CD14-positive monocyte (primary cell): ENCODE data around the gene GOSR1. TPM values are rescaled to one million over a fixed set of nuclear protein-coding genes. Genes with fewer than 3 reads are reported as not detected.
"Not testable (repeated sequence)": the region's sequence is repeated elsewhere in the genome, so short reads cannot be mapped to it uniquely, and the experiment has no call there.

Experiments
- DNase-seq, 3 donors: peaks; one replicate each; pipeline ENCODE4 v3.0.0-alpha.2; 2011 to 2022
- H2AFZ ChIP-seq: 2 replicates; pipeline ENCODE4 v1.6.0; 2012; ENCODE audit warnings: mild to moderate bottlenecking, low read depth, low read length, inconsistent platforms; ENCODE audit not compliant: insufficient read depth, poor library complexity, severe bottlenecking
- H3K27ac ChIP-seq, 2 donors: 1 replicate in 1 of 2; 2 replicates in 1 of 2; pipeline ENCODE4 v1.5.1; 2012 to 2013; ENCODE audit warnings: low read length in 2 of 2, control low read depth in 1 of 2, inconsistent platforms in 1 of 2, low read depth in 1 of 2, mild to moderate bottlenecking in 1 of 2
- H3K27me3 ChIP-seq, 2 donors: one replicate each; pipeline versions ENCODE4 v1.6.0 to v1.6.1; 2011 to 2013; ENCODE audit warnings: low read length in 2 of 2; ENCODE audit not compliant: control insufficient read depth in 2 of 2, insufficient read depth in 2 of 2
- H3K36me3 ChIP-seq, 2 donors: replicated peaks in 1 of 2; 1 replicate in 1 of 2; 2 replicates in 1 of 2; pipeline versions ENCODE4 v1.5.1 to v1.6.1; 2012 to 2013; ENCODE audit warnings: low read length in 2 of 2, control low read depth in 1 of 2, inconsistent platforms in 1 of 2, mild to moderate bottlenecking in 1 of 2; ENCODE audit not compliant: insufficient read depth in 2 of 2, control insufficient read depth in 1 of 2
- H3K4me1 ChIP-seq, 2 donors: 1 replicate in 1 of 2; 2 replicates in 1 of 2; pipeline versions ENCODE4 v1.5.1 to v1.6.1; 2012 to 2013; ENCODE audit warnings: low read length in 2 of 2, control low read depth in 1 of 2, inconsistent platforms in 1 of 2, mild to moderate bottlenecking in 1 of 2, moderate library complexity in 1 of 2; ENCODE audit not compliant: insufficient read depth in 2 of 2, control insufficient read depth in 1 of 2
- H3K4me2 ChIP-seq: replicated peaks from 2 replicates; pipeline ENCODE3; 2012; ENCODE audit warnings: low read length, moderate library complexity, mild to moderate bottlenecking; ENCODE audit not compliant: poor library complexity, severe bottlenecking; ENCODE audit errors: extremely low read depth
- H3K4me3 ChIP-seq, 3 experiments: fragments of 200-600 bp in 1 of 3; sonication (generic) in 1 of 3; replicated peaks in 1 of 3; 1 replicate in 2 of 3; 2 replicates in 1 of 3; pipeline ENCODE4 v1.5.1; 2011 to 2013; ENCODE audit warnings: low read length in 3 of 3, mild to moderate bottlenecking in 3 of 3, control low read depth in 2 of 3, low read depth in 2 of 3, inconsistent platforms in 1 of 3, moderate library complexity in 1 of 3
- H3K79me2 ChIP-seq: 2 replicates; pipeline ENCODE4 v1.6.0; 2012; ENCODE audit warnings: mild to moderate bottlenecking, control low read depth, inconsistent platforms, low read length, moderate library complexity; ENCODE audit not compliant: insufficient read depth
- H3K9ac ChIP-seq: 2 replicates; pipeline ENCODE4 v1.6.0; 2017; ENCODE audit warnings: low read length, mild to moderate bottlenecking; ENCODE audit not compliant: insufficient read depth, poor library complexity, severe bottlenecking
- H3K9me3 ChIP-seq, 2 donors: replicated peaks in 1 of 2; 1 replicate in 1 of 2; 2 replicates in 1 of 2; pipeline versions ENCODE4 v1.5.1 to v1.6.1; 2012 to 2013; ENCODE audit warnings: low read length in 2 of 2, control low read depth in 1 of 2; ENCODE audit not compliant: control insufficient read depth in 1 of 2, insufficient read depth in 1 of 2
- H4K20me1 ChIP-seq: 2 replicates; pipeline ENCODE4 v1.6.0; 2012; ENCODE audit warnings: mild to moderate bottlenecking, low read length, control low read depth, moderate library complexity; ENCODE audit not compliant: insufficient read depth
- H3K27ac Mint-ChIP-seq, 7 donors: one replicate each; pipeline ENCODE4 v1.8.0; 2020; ENCODE audit warnings: mild to moderate bottlenecking in 7 of 7, mixed read lengths in 7 of 7, moderate library complexity in 6 of 7, inconsistent platforms in 2 of 7
- H3K27me3 Mint-ChIP-seq, 3 donors: one replicate each; pipeline ENCODE4 v1.8.0; 2021 to 2022; ENCODE audit warnings: low read depth in 3 of 3, mild to moderate bottlenecking in 3 of 3, mixed read lengths in 3 of 3, moderate library complexity in 3 of 3, inconsistent platforms in 1 of 3
- H3K36me3 Mint-ChIP-seq, 2 donors: one replicate each; pipeline ENCODE4 v1.8.0; 2020; ENCODE audit warnings: mixed read lengths in 2 of 2, inconsistent platforms in 1 of 2, mild to moderate bottlenecking in 1 of 2
- H3K4me1 Mint-ChIP-seq: one replicate; pipeline ENCODE4 v1.8.0; 2020; ENCODE audit warnings: mild to moderate bottlenecking, mixed read lengths
- H3K4me3 Mint-ChIP-seq, 2 donors: one replicate each; pipeline ENCODE4 v1.8.0; 2020; ENCODE audit warnings: mild to moderate bottlenecking in 2 of 2, mixed read lengths in 2 of 2, moderate library complexity in 1 of 2
- H3K9me3 Mint-ChIP-seq, 7 donors: one replicate each; pipeline ENCODE4 v1.8.0; 2020 to 2022; ENCODE audit warnings: mixed read lengths in 7 of 7, mild to moderate bottlenecking in 6 of 7, moderate library complexity in 6 of 7, inconsistent platforms in 2 of 7
- WGBS: methylation state at CpG from one replicate; pipeline ENCODE4 v1.1.5; 2013; ENCODE audit warnings: missing lambda C conversion rate; ENCODE audit not compliant: insufficient coverage; 5-methylcytosine and 5-hydroxymethylcytosine counted together
- intact Hi-C, 2 donors: fragments of 100-400 bp; cut with micrococcal nuclease; formaldehyde crosslinking; loops; one replicate each; pipeline versions ENCODE4 v1.15.0 to v1.15.1; 2023
- polyA plus RNA-seq, 3 donors: library from polyadenylated mRNA; depleted of rRNA in 1 of 3; unstranded in 2 of 3; stranded (reverse) in 1 of 3; fragments of 300-500 nt in 2 of 3; fragments of >200 nt in 1 of 3; fragmentation: Illumina TruSeq in 2 of 3; gene quantifications; 1 replicate in 2 of 3; 2 replicates in 1 of 3; pipeline ENCODE4 v1.2.3, GENCODE V29; 2012 to 2021
- TF ChIP-seq, protein P1 (sequence below): fragments of 200-600 bp; IDR thresholded peaks from one replicate; pipeline ENCODE4 v1.8.0; 2022; ENCODE audit warnings: antibody characterized with exemption, mild to moderate bottlenecking

The GOSR1 gene
- polyA plus RNA-seq, 3 donors: 12.6 to 35.7 (median 20.9) TPM

GRCh38 chr17:30551996-30552339, 74.8 kb downstream of the GOSR1 start:
- Histone ChIP-seq H3K27me3 (no peaks in the 10 kb centered on the region), H2AFZ (no peak overlapping the region), H3K4me2 (no peak overlapping the region), H3K36me3 (no peaks in the 10 kb centered on the region), H3K79me2 (no peaks in the 10 kb centered on the region), H3K9me3 (no peaks in the 10 kb centered on the region), H3K4me1 (peaks cover 11 to 14% of the 10 kb centered on the region in 2 donors), H3K4me3 (no peak overlapping the region), H3K27ac (no peak overlapping the region), H4K20me1 (no peaks in the 10 kb centered on the region), H3K9ac (no peak overlapping the region)
- no peak for DNase-seq
- TF ChIP-seq, protein P1, sequence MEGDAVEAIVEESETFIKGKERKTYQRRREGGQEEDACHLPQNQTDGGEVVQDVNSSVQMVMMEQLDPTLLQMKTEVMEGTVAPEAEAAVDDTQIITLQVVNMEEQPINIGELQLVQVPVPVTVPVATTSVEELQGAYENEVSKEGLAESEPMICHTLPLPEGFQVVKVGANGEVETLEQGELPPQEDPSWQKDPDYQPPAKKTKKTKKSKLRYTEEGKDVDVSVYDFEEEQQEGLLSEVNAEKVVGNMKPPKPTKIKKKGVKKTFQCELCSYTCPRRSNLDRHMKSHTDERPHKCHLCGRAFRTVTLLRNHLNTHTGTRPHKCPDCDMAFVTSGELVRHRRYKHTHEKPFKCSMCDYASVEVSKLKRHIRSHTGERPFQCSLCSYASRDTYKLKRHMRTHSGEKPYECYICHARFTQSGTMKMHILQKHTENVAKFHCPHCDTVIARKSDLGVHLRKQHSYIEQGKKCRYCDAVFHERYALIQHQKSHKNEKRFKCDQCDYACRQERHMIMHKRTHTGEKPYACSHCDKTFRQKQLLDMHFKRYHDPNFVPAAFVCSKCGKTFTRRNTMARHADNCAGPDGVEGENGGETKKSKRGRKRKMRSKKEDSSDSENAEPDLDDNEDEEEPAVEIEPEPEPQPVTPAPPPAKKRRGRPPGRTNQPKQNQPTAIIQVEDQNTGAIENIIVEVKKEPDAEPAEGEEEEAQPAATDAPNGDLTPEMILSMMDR: no peak
- H3K27ac Mint-ChIP-seq: peak overlapping the region in 2 of 7 donors; percentile 14 to 38
- H3K9me3 Mint-ChIP-seq: peaks cover 0 to 3% (median 0%) of the 10 kb centered on the region in 7 donors
- no peak overlapping the region for H3K4me3 Mint-ChIP-seq
- H3K4me1 Mint-ChIP-seq: peaks cover 16% of the 10 kb centered on the region
- H3K36me3 Mint-ChIP-seq: no peaks in the 10 kb centered on the region
- 95% methylated on average over 9 of the region's 9 CpGs for WGBS
- H3K27me3 Mint-ChIP-seq: peaks cover 0 to 6% (median 0%) of the 10 kb centered on the region in 3 donors
- intact Hi-C loops: no loop called here

DNA sequence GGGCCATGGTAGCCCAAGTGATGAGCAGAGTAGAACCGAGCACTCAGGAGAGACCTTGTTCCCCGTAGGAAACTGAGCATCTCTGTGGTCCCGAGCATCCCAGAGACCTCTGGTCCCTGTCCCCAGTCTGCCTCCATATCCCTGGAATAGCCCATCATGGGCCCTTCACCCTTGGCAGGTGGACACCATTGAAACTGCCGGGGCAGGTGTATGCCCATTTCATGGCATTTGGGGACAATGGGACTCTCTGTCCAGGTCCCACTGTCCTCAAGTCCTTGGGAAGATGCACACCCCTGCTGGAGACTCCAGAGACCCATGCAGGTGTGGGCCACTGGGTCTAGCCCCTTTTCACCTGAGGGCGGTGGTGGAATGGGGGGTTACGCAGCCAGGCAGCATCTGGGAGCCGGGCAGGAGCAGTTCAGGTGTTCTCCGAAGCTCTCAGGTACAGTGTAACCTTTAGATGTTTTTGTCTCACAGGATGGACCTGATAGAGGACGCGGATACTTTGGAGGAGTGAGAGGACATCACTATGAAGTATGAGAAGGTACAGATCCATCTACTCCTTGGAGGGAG, 75.9 kb downstream of the GOSR1 start:
- Mint-ChIP-seq H3K36me3 (no peaks in the 10 kb centered on the region), H3K9me3 (peaks cover 0 to 3% (median 0%) of the 10 kb centered on the region in 7 donors), H3K27me3 (peaks cover 0 to 6% (median 0%) of the 10 kb centered on the region in 3 donors), H3K27ac (no peak overlapping the region), H3K4me3 (no peak overlapping the region), H3K4me1 (peaks cover 16% of the 10 kb centered on the region)
- TF ChIP-seq, protein P1: no peak
- Histone ChIP-seq H3K4me3 (no peak overlapping the region), H3K9ac (no peak overlapping the region), H4K20me1 (no peaks in the 10 kb centered on the region), H3K27ac (no peak overlapping the region), H3K79me2 (no peaks in the 10 kb centered on the region), H3K4me2 (no peak overlapping the region), H3K9me3 (no peaks in the 10 kb centered on the region), H3K4me1 (peaks cover 11 to 14% of the 10 kb centered on the region in 2 donors), H3K36me3 (no peaks in the 10 kb centered on the region), H3K27me3 (no peaks in the 10 kb centered on the region), H2AFZ (no peak overlapping the region)
- WGBS: 98% methylated on average over 9 of the region's 10 CpGs
- no peak for DNase-seq
- intact Hi-C loops: no loop called here

DNA sequence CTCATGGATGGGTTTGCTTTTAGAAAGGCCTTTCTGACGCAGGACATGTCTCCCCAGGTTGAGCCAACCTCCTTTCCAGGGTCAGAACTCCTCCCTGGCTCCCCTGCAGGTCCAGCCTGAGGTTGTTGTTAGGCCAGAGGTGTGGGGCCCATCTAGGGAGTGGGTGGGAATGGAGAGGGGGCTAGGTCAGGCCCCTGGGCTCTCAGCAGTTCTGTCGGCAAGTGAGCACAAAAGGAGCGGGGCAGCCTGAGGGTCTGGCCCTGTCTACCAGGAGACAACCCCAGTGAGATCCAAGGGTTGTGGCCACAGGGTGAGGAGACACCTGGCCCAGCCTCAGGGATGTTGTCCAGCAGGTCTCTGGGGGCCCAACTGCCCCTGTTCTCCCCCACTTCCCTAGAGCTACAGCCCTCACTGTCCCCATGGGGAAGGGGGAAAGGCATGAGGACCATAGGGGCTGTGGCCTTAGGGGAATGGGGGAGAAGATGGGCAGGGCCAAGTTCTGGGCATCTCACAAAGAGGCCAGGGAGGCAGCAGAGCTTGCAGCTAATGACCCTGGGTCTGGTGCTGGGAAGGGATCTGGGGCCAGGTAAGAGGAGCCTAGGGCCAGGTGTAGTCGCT, 76.7 kb downstream of the GOSR1 start:
- H3K4me2 ChIP-seq, DNase-seq, H2AFZ ChIP-seq, H3K4me3 ChIP-seq, H3K9me3 ChIP-seq, H4K20me1 ChIP-seq, H3K79me2 ChIP-seq, H3K4me3 Mint-ChIP-seq, H3K36me3 ChIP-seq, H3K27me3 ChIP-seq, H3K9me3 Mint-ChIP-seq, H3K9ac ChIP-seq, H3K36me3 Mint-ChIP-seq, H3K27me3 Mint-ChIP-seq, H3K27ac Mint-ChIP-seq, intact Hi-C loops, H3K27ac ChIP-seq: not testable (repeated sequence)
- H3K4me1 Mint-ChIP-seq: peaks cover 16% of the 10 kb centered on the region
- 100% methylated on average over 2 of the region's 4 CpGs for WGBS
- peaks cover 11 to 14% of the 10 kb centered on the region in 2 donors for H3K4me1 ChIP-seq
